Neuronal stem cell (in vitro differentiated cells): ENCODE data around the gene SERPINA4. TPM values are rescaled to one million over a fixed set of nuclear protein-coding genes. Genes with fewer than 3 reads are reported as not detected.
A peak's percentile ranks its signal among the peaks of the same experiment; 100 is the strongest.

Experiments
- DNase-seq: peaks from one replicate; pipeline ENCODE4 v3.0.0-alpha.2; 2013; ENCODE audit warnings: low spot score
- H2AFZ ChIP-seq: one replicate; pipeline ENCODE4 v1.6.1; 2013; ENCODE audit warnings: mild to moderate bottlenecking, low read length, inconsistent platforms
- H2AK5ac ChIP-seq: 2 replicates; pipeline ENCODE4 v1.6.1; 2013; ENCODE audit warnings: low read depth, mild to moderate bottlenecking, inconsistent platforms, low read length, moderate library complexity, mixed read lengths
- H2BK120ac ChIP-seq: 2 replicates; pipeline ENCODE4 v1.6.1; 2013; ENCODE audit warnings: low read depth, mild to moderate bottlenecking, inconsistent platforms, low read length, moderate library complexity, mixed read lengths
- H2BK12ac ChIP-seq: one replicate; pipeline ENCODE4 v1.6.1; 2013; ENCODE audit warnings: low read length, inconsistent platforms
- H2BK15ac ChIP-seq: 2 replicates; pipeline ENCODE4 v1.6.1; 2013; ENCODE audit warnings: mild to moderate bottlenecking, low read length, inconsistent platforms, mixed read lengths
- H2BK5ac ChIP-seq: one replicate; pipeline ENCODE4 v1.6.1; 2013; ENCODE audit warnings: inconsistent platforms, mild to moderate bottlenecking, low read length, moderate library complexity
- H3K14ac ChIP-seq: one replicate; pipeline ENCODE4 v1.6.1; 2013; ENCODE audit warnings: low read length, inconsistent platforms
- H3K18ac ChIP-seq: 2 replicates; pipeline ENCODE4 v1.6.1; 2013; ENCODE audit warnings: low read length, inconsistent platforms
- H3K23ac ChIP-seq: 2 replicates; pipeline ENCODE4 v1.6.1; 2013; ENCODE audit warnings: low read depth, mild to moderate bottlenecking, mixed read lengths, low read length, inconsistent platforms; ENCODE audit not compliant: poor library complexity
- H3K27ac ChIP-seq: replicated peaks from 3 replicates; pipeline ENCODE4 v1.5.1; 2013; ENCODE audit warnings: low read length, inconsistent platforms
- H3K27me3 ChIP-seq, 3 experiments: 2 replicates each; pipeline ENCODE4 v1.6.1; 2013; ENCODE audit warnings: low read length in 3 of 3, mild to moderate bottlenecking in 2 of 3, inconsistent platforms in 1 of 3, low read depth in 1 of 3, mixed read lengths in 1 of 3, moderate library complexity in 1 of 3; ENCODE audit not compliant: control insufficient read depth in 3 of 3, insufficient read depth in 3 of 3
- H3K36me3 ChIP-seq, 2 donors: replicated peaks in 1 of 2; 2 replicates each; pipeline ENCODE4 v1.6.1; 2013; ENCODE audit warnings: low read length in 2 of 2; ENCODE audit not compliant: control insufficient read depth in 2 of 2, insufficient read depth in 2 of 2
- H3K4ac ChIP-seq: 2 replicates; pipeline ENCODE4 v1.6.1; 2013; ENCODE audit warnings: inconsistent platforms, mild to moderate bottlenecking, low read length, moderate library complexity
- H3K4me1 ChIP-seq, 2 donors: 1 replicate in 1 of 2; 2 replicates in 1 of 2; pipeline ENCODE4 v1.6.1; 2013; ENCODE audit warnings: low read length in 2 of 2, low read depth in 1 of 2; ENCODE audit not compliant: control insufficient read depth in 2 of 2, insufficient read depth in 1 of 2
- H3K4me2 ChIP-seq: one replicate; pipeline ENCODE4 v1.6.1; 2013; ENCODE audit warnings: mild to moderate bottlenecking, low read length, inconsistent platforms; ENCODE audit not compliant: insufficient read depth, poor library complexity, severe bottlenecking
- H3K4me3 ChIP-seq, 2 donors: 2 replicates each; pipeline ENCODE4 v1.5.1; 2013; ENCODE audit warnings: low read length in 2 of 2, mild to moderate bottlenecking in 2 of 2, inconsistent platforms in 1 of 2, moderate library complexity in 1 of 2
- H3K79me1 ChIP-seq: one replicate; pipeline ENCODE4 v1.6.1; 2013; ENCODE audit warnings: low read depth, mild to moderate bottlenecking, inconsistent platforms, low read length, moderate library complexity
- H3K9ac ChIP-seq: one replicate; pipeline ENCODE4 v1.6.1; 2013; ENCODE audit warnings: mild to moderate bottlenecking, low read depth, low read length, inconsistent platforms; ENCODE audit not compliant: poor library complexity
- H3K9me3 ChIP-seq, 2 donors: replicated peaks in 1 of 2; 2 replicates each; pipeline versions ENCODE3 to v1.6.1; 2013; ENCODE audit warnings: low read length in 2 of 2, mild to moderate bottlenecking in 2 of 2, inconsistent platforms in 1 of 2, low read depth in 1 of 2, mixed read lengths in 1 of 2, moderate library complexity in 1 of 2; ENCODE audit not compliant: control insufficient read depth in 2 of 2, insufficient read depth in 1 of 2
- H4K8ac ChIP-seq: one replicate; pipeline ENCODE4 v1.6.1; 2013; ENCODE audit warnings: low read depth, mild to moderate bottlenecking, inconsistent platforms, low read length, moderate library complexity
- H4K91ac ChIP-seq: one replicate; pipeline ENCODE4 v1.6.1; 2013; ENCODE audit warnings: low read length, low read depth, mild to moderate bottlenecking, inconsistent platforms; ENCODE audit not compliant: poor library complexity
- WGBS, 2 donors: extraction: QIAGEN DNeasy Blood & Tissue Kit; methylation state at CpG; one replicate each; pipeline ENCODE4 v1.1.7; 2013; ENCODE audit warnings: missing lambda C conversion rate in 2 of 2, mixed read lengths in 1 of 2; ENCODE audit not compliant: insufficient read length in 2 of 2, insufficient replicate concordance in 1 of 2; ENCODE audit errors: extremely low coverage in 2 of 2; 5-methylcytosine and 5-hydroxymethylcytosine counted together
- polyA plus RNA-seq, 2 experiments: library from polyadenylated mRNA; stranded (reverse); fragments of 200-250 nt; gene quantifications; one replicate each; pipeline ENCODE4 v1.2.3, GENCODE V29; 2013

Gene SERPINA4
- polyA plus RNA-seq (2013, experiment 1 of 2), result not detected
- not detected for polyA plus RNA-seq (2013, experiment 2 of 2)

DNA sequence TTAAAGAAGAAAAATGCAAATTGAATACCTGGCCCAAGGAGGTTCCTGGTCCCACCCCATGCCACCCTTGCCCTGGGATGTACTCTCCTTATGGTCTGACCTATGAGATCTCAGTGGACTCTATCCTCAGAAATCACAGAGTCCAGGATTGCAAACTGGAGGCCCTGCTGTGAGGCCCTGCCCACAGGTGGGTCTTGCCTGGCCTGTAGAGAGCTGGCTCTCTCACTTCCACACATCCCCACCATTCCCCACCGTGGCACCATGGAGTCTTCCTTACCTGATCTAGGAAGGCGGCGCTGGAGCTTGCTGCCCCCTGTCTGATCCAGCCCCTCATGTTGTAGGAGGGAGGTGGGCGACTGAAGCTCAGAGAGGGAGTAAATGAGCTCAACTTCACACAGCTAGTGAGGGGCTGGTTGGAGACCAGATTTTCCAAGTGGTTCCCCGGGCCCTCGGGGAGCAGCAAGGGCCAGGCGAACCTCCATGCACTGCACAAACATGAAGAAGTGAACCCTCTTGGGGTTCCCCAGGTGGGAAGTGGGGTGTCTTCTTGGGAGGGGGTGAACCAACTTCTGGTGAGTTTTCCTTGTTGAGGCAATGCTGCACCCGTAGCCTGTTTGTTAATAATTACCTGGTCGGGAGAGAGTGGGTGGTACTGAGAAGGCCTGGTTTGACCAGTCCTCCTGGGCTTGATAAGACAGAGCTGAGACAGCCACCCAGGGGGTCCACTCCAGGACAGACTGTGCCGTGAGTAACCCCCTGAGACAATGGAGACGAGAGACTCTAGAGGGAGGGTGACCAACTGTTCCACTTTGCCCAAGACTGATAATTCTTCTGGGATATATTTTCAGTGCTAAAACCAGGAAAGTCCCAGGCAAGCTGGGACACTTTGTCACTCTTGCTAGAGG lies at the start of gene SERPINA4:
Gene SERPINA4, plus strand, starts transcription at position 692 of the 905 bp plus-strand sequence. CDS start 2,041 bp downstream, outside the sequence.
- no peak within 1 kb of the TSS for H3K23ac ChIP-seq
- no peaks in the 10 kb centered on the region for H3K36me3 ChIP-seq
- H3K4me2 ChIP-seq, result no peak within 1 kb of the TSS
- no peak within 1 kb of the TSS for H2BK5ac ChIP-seq
- H3K9me3 ChIP-seq, result no peaks in the 10 kb centered on the region
- no CpG with 5 or more reads among the region's 11 CpGs for WGBS, 2 donors
- H2BK120ac ChIP-seq, result no peak within 1 kb of the TSS
- no peak within 1 kb of the TSS for H2BK15ac ChIP-seq
- H3K9ac ChIP-seq, result peak within 1 kb of the TSS; percentile 39
- DNase-seq, result no peak
- H2BK12ac ChIP-seq, result no peak within 1 kb of the TSS
- no peak within 1 kb of the TSS for H4K8ac ChIP-seq
- H3K4ac ChIP-seq, result no peak within 1 kb of the TSS
- H3K4me3 ChIP-seq, result no peak within 1 kb of the TSS
- no peak within 1 kb of the TSS for H2AFZ ChIP-seq
- no peak within 1 kb of the TSS for H3K14ac ChIP-seq
- peak within 1 kb of the TSS; percentile 36 for H2AK5ac ChIP-seq
- H3K79me1 ChIP-seq, result peaks cover 2% of the 10 kb centered on the region
- H3K27ac ChIP-seq, result no peak within 1 kb of the TSS
- no peak within 1 kb of the TSS for H4K91ac ChIP-seq
- no peak within 1 kb of the TSS for H3K18ac ChIP-seq
- H3K4me1 ChIP-seq, result no peaks in the 10 kb centered on the region
- no peaks in the 10 kb centered on the region for H3K27me3 ChIP-seq

DNA sequence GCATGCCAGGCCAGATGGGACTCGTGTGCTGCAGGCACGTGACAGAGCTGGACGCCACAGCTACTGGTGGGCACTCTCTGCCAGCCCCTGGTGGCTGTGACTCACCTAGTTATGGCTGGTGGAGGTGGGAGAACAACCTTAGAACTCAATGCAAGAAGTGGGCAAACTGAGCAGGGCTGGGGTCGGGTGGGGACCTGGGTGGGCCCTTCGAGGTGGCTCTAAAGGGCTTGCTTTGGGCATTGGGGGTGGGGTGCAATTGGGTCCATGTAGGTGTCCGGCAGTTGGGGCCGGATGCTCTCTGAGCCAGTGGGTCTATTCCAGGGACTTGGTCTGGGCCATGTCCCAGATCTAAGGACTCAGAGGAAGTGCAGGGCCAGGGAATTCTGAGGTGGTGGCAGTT lies 46.9 kb upstream of the SERPINA4 start:
- Histone ChIP-seq H3K4me1 (peaks cover 0 to 3% of the 10 kb centered on the region in 2 donors), H2BK120ac (peak overlapping the region; percentile 5), H2BK15ac (no peak overlapping the region), H2BK5ac (no peak overlapping the region), H3K36me3 (no peaks in the 10 kb centered on the region), H3K9me3 (no peaks in the 10 kb centered on the region), H3K4me2 (no peak overlapping the region), H3K27me3 (no peaks in the 10 kb centered on the region), H4K8ac (no peak overlapping the region), H3K4me3 (no peak overlapping the region), H3K27ac (no peak overlapping the region), H3K18ac (no peak overlapping the region), H2AFZ (no peak overlapping the region), H3K14ac (no peak overlapping the region), H3K9ac (no peak overlapping the region), H2AK5ac (no peak overlapping the region), H3K23ac (no peak overlapping the region), H3K79me1 (no peaks in the 10 kb centered on the region), H2BK12ac (no peak overlapping the region), H3K4ac (peak overlapping the region; percentile 67), H4K91ac (no peak overlapping the region)
- no peak for DNase-seq
- no CpG with 5 or more reads among the region's 7 CpGs for WGBS, 2 donors

GRCh38 chr14:94515426-94515825 lies 45.8 kb upstream of the SERPINA4 start:
- H2BK12ac ChIP-seq, result no peak overlapping the region
- no peaks in the 10 kb centered on the region for H3K36me3 ChIP-seq
- H3K4ac ChIP-seq, result no peak overlapping the region
- H3K14ac ChIP-seq, result no peak overlapping the region
- no peak overlapping the region for H2BK120ac ChIP-seq
- no peak overlapping the region for H3K9ac ChIP-seq
- no peak overlapping the region for H2AK5ac ChIP-seq
- H3K4me2 ChIP-seq, result no peak overlapping the region
- no peak overlapping the region for H3K4me3 ChIP-seq
- no peak overlapping the region for H3K27ac ChIP-seq
- no peak overlapping the region for H2AFZ ChIP-seq
- H2BK15ac ChIP-seq, result no peak overlapping the region
- DNase-seq, result no peak
- no peaks in the 10 kb centered on the region for H3K27me3 ChIP-seq
- no peak overlapping the region for H2BK5ac ChIP-seq
- H4K91ac ChIP-seq, result no peak overlapping the region
- H3K23ac ChIP-seq, result peak overlapping the region; percentile 65
- H3K9me3 ChIP-seq, result no peaks in the 10 kb centered on the region
- H4K8ac ChIP-seq, result no peak overlapping the region
- peak overlapping the region; percentile 58 for H3K18ac ChIP-seq
- H3K4me1 ChIP-seq, result peaks cover 0 to 3% of the 10 kb centered on the region in 2 donors
- no CpG with 5 or more reads among the region's 9 CpGs for WGBS, 2 donors
- no peaks in the 10 kb centered on the region for H3K79me1 ChIP-seq

- no peak overlapping the region for H4K91ac ChIP-seq
- H3K4me2 ChIP-seq, result no peak overlapping the region
- H3K18ac ChIP-seq, result peak overlapping the region; percentile 5
- H2BK120ac ChIP-seq, result no peak overlapping the region
- H2BK12ac ChIP-seq, result no peak overlapping the region
- no peak overlapping the region for H3K9ac ChIP-seq
- H3K27me3 ChIP-seq, result no peaks in the 10 kb centered on the region
- H3K4me3 ChIP-seq, result no peak overlapping the region
- H3K23ac ChIP-seq, result no peak overlapping the region
- no peak overlapping the region for H2BK15ac ChIP-seq
- no peak overlapping the region for H2AFZ ChIP-seq
- H4K8ac ChIP-seq, result no peak overlapping the region
- no peak overlapping the region for H2AK5ac ChIP-seq
- WGBS, 2 donors, result no CpG with 5 or more reads among the region's 6 CpGs
- H2BK5ac ChIP-seq, result no peak overlapping the region
- H3K36me3 ChIP-seq, result no peaks in the 10 kb centered on the region
- peaks cover 0 to 3% of the 10 kb centered on the region in 2 donors for H3K4me1 ChIP-seq
- no peak for DNase-seq
- no peak overlapping the region for H3K27ac ChIP-seq
- no peak overlapping the region for H3K4ac ChIP-seq
- no peak overlapping the region for H3K14ac ChIP-seq
- H3K9me3 ChIP-seq, result no peaks in the 10 kb centered on the region
- H3K79me1 ChIP-seq, result no peaks in the 10 kb centered on the region
These were observed 45.4 kb upstream of the SERPINA4 start for GRCh38 chr14:94515856-94516255.
